Measurements from ENCODE around the gene RP2.

RP2 gene

GRCh38 chrX:46922611-46923010 lies 85.8 kb downstream of the RP2 start:
- no peak for DNase-seq

GRCh38 chrX:46927718-46928117 lies 90.9 kb downstream of the RP2 start:
- no peak for DNase-seq

- DNase-seq, result no peak
These were observed 92.8 kb downstream of the RP2 start for GRCh38 chrX:46929439-46930261.

Measured in activated naive CD4-positive, alpha-beta T cell (primary cell).